HT1080 (cell line): ENCODE data around the gene DIPK2A. TPM values are rescaled to one million over a fixed set of nuclear protein-coding genes. Genes with fewer than 3 reads are reported as not detected.

Source experiments
- DNase-seq: peaks from one replicate; pipeline ENCODE4 v3.0.0-alpha.2; 2015; ENCODE audit warnings: low read depth
- total RNA-seq: library from RNA; depleted of rRNA; stranded (reverse); fragments of >200 nt; shearing (Covaris generic); gene quantifications from 2 replicates; pipeline ENCODE4 v1.2.3, GENCODE V29; 2014; rRNA removed

DIPK2A gene
- total RNA-seq, 1 experiment from 2014 or later = 84.0 TPM

DNA sequence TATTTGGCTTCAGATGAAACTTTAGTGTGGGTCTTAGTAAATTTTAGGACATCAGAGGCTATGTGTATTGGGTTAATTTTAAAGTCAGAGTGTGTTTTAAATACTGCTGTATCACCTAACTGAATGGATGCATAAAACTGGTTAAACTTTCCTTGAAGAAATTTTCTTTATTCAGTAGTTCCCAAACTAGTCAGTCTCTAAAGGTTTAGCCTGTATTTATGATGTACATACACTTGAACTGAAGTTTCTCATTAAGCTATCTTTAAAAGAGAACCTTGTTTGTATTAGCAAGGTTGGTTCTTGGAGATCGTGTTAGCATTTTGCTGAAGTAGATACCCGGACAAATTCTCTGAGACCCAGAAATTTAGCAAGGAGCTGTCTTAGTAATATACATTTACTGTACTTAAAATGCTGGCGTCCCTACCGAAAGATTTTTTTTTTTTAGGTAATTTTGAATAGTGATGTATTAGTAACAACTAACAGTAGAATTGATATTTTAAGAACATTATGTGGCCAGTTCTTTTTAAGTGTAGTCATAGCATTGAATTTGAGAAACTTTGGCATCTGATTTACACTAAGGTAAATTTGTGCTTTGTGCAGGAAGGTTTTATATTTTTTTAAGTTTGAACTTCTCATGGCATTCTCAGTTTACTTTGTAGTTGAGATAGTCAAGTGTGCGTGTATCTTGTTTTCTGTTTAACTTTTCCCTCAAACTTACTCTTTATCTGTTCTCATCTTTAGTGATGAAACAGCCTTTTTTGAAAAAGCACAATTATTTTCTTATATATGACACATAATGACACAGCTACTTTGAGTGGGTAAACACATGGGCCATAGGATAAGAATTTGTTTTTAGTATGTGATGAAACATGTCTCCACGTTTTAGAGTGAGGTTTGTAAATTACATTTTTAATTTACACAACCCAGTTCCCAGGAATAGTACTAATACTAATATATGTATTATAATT, 2.9 kb downstream of the DIPK2A start:
- no peak for DNase-seq

DNA sequence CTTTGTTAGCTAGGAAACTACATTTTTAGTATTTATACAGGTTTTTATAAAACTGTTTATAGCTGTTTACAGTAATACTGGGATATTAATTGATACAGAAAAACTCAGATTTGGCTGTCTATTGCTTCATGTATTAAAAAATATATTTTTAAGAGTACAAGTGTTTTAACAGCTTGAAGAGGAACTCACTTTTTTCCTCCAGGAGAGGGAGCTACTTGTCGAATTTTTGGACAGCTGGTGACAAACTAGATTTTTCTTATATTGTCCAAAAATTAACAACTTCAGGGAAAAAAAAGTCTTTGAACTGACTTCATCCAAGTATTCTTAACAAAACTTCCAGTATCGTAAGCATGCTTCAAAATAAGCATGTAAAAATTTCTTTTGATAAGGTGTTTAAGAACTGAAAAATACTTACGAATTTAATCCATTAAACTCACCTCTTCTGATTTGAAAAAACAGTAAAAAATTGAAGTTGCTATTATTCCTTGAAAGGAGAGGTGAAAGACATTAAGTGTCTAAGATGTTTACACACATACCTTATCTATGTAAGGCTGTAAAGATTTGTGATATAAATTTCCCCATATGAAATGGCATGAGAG, 4.0 kb downstream of the DIPK2A start:
- DNase-seq = peak; percentile 34

DNA sequence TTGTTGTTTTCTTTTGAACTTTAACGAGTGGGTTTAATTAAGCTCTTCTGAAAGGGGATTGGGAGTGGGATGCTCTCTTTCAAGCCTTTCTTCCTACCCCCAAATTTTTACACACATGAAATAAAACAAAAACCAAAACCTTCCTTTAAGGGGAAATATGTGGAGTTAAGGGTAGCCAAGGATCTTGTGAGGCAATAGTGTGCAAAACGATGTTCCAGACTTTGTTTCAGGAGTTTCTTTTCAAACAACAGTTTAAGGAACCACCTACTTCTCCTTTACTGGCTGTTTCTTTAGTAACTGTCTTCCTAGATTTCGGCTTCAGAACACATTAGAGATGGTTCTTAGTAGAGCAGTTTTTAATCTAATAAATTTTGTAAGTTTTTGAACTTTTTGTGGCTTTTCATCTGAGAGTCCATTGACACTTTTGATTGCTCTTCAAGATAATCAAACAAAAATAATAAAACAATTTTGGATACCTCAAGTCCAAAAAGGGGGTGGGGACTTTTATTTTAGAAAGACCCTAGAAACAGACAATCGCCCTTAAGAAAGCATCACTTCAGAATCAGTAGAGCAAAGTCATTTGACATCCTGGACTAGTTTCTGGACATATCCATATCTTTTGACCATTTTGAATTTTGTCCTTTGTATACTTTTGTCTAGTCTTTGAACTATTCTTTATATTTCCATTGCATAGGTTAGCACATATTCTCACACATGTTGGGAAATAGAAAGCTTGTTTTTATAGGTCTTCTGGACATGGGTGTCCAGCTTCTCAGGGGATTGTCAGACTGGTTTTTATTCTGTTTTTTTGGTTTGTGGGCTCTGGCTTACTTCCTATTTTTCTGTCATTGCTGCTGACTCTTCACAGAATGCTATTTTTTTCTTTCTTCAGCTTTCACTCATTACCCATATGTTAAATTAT, 6.0 kb downstream of the DIPK2A start:
- peak; percentile 28 for DNase-seq

DNA sequence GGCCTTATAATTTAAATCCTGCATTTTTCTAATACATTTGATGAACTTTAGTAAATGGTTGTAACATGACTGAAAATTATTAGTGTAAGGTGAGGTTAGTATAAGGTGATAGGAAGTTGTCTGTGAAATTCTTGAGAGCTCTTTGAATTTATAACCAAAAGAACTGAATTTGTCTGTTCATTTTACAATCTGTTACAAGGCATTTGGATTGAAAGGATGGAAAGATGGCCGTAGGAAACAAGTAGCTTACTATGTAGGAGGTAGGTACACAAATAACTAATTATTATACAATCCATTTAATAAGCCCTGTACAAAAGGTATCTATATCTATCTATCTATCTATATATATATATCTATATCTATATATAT, 6.6 kb downstream of the DIPK2A start:
- no peak for DNase-seq

DNA sequence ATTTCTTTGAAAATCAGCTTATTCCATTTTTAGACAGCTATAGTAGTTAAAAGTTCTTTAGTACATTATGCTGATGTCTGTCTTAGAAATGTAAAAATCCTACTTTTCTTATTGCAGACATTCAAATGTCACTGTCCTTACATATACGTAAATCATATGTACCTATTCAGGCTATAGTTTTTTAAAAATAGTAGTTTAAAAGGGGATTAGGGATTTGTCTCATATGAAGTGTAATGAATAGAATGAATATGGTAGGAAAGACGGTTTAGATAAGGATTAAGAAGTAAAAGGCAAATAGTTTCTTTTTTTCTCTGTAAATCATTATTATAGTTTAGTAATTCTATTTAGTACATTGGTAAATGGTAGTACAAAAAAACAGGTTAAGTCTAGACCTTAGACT, 7.4 kb downstream of the DIPK2A start:
- DNase-seq = no peak

DNA sequence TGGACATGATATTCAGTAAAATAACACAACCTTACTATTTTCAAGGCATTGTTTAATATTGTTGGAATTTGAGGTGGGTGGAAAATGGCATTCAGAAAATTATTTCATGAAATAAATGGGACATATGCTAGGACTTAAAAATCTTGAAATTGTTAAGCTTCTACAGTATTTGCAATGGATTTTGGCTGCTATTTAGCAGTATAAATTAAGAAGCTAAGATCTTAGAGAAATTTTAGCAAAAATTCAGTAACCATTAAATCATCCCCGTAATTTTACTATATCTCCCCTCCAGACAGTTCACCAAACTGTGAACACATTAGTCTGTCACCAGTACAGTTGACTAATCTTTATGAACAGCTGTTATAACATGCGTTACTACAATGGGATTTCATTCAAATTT, 8.2 kb downstream of the DIPK2A start:
- DNase-seq = no peak

DNA sequence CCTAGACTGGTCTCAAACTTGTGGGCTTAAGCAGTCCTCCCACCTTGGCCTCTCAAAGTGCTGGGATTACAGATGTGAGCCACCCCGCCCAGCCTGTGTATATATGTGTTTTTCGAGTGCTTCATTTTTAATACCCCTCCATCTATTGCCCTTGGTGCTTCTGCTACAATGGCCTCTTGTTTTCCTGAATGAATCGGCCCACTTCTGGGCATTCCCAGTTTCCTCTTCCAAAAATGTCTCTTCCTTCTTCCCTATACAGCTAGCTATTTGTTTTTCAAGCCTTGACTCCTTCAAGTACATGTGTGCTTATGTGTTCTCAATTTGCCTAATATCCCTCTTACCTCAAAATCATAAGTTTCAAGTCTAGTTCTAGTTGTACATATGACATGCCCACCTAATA, 16.7 kb downstream of the DIPK2A start:
- DNase-seq = no peak

DNA sequence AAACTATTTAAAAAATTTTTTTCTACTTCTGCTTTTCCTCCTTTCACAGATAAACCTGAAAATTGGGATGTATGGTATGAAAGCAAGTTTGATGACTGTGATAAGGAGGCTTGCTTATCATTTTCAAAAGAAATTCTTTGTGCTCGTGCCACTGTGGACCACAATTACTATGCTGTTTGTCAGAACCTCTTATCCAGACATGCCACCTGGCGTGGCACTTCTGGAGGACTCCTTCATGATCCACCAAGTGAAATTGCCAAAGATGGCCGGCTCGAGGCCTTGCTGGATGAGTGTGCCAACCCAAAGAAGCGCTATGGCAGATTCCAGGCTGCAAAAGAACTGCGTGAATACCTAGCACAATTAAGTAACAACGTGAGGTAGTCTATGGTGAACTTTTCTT, 17.8 kb downstream of the DIPK2A start:
- no peak for DNase-seq

DNA sequence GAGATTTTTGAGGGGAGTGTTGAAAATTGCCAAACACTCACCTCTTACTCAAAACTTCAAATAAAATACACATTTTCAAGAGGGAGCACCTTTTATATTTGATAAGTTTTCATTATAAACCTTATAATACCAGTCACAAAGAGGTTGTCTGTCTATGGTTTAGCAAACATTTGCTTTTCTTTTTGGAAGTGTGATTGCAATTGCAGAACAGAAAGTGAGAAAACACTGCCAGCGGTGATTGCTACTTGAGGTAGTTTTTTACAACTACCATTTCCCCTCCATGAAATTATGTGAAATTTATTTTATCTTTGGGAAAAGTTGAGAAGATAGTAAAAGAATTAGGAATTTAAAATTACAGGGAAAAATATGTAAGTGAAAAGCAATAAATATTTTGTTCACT, 20.1 kb downstream of the DIPK2A start:
- DNase-seq = no peak

DNA sequence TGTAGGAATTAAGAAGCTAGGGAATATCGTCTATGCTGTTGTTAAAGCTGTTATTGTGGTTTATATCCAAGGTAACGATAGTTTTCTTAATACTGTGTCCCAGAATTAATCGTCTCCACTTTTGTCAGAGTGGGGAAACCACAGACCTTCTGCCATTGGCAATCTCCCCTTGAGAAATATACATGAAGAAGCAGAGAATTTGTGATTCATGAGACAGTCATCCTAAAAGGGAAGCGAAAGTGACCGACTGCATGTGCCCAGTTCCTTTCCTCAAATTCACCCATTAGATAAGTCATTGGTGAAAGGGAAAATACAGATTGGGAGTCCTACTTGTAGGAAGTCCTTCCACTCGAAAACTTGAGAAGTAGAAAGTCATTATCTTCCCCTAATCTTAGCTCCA, 26.6 kb downstream of the DIPK2A start:
- DNase-seq = peak; percentile 95

DNA sequence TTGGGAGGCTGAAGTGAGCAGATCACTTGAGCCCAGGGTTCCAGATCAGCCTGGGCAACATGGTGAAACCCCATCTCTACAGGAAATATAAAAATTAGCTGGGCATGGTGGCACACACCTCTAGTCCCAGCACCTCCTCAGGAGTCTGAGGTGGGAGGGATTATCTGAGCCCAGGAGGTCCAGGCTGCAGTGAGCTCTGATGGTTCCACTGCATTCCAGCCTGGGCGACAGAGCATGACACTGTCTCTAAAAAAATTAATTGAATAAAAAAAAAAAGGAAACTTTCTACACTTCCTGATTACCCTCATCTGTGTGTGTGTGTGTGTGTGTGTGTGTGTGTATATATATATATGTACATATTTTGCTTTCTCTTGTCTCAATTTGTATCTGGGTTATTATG, 31.4 kb downstream of the DIPK2A start:
- no peak for DNase-seq

DNA sequence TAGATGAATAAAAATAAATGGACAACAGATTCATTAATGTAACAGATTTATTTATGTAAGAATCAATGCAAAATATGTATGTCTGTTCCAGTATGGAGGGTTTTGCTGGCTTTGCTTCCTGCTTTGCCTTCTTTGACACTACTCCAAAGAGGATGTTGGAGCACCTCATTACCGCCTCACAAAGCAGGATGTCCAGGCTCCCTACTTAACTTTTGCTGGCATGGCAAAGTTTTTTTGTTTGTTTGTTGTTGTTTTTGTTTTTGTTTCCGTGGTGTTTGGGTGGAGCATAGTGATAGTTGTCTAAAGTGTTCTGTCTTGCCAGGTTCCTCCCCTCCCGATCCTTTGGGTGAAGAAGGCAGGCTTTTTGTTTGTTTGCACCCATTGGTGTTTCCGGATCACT, 38.7 kb downstream of the DIPK2A start:
- no peak for DNase-seq

DNA sequence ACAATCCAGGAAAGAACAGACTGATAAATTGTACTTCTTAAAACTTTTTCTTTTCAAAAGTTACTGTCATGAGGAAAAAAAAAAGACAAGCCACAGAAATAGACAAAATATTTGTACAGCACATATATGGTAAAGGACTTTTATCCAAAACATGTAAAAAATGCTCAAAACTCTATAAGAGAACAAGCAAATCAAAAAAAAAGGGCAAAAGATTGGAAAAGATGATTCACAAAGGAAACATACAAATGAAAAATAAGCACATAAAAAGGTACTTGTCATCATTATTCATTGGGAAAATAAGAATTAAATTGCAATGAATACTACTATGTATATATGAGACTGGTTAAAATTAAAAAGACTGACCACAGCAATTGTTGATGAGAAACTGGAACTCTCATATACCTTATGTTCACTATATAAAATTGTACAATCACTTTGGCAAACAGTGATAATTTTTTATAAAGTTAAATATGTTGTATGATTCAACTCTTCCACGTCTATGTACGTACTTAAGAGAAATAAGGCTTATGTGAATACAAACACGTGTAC, 39.7 kb downstream of the DIPK2A start:
- no peak for DNase-seq

DNA sequence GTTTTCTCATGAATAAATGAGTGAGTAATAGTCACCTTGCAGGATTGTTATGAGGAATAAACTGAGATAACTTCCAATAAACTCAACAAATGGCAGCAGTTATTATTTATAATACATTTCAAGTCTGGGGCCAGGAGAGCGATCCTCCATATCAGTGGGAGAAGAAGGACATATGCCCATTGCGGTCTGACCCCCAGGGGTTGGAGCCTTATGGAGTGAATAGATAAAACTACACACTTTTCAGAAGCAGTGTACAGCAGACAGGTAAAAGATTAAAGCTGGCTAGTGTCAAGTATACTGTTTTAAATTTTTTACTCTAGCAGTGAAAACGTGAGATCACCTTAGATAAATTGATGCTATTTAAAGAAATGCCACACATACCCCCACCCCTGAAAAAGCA, 43.5 kb downstream of the DIPK2A start:
- DNase-seq = no peak

DNA sequence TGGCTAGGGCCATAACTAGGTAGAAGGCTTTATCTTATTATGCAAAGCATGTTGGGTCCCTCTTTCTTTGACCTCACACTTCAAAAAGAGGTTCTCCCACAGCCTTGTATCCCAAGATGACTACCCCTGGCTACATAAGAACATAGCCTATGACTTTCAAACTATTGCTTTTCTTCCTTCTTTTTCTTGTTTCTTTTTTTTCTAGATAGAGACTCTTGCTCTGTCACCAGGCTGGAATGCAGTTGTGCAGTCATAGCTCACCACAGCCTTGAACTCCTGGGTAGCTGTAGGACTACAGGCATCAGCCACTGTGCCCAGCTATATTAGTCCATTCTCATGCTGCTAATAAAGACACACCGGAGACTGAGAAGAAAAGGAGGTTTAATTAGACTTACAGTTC, 47.2 kb downstream of the DIPK2A start:
- DNase-seq = peak; percentile 92

Other genes with a start within 250 kb of the DIPK2A start
- 1.5 and 2.8 TPM in 2 replicates for gene SLC9A9, start 123.4 kb upstream of the DIPK2A start, total RNA-seq